Psoas muscle (tissue), 8 donors: ENCODE measurements around the gene CHTOP. TPM values are rescaled to one million over a fixed set of nuclear protein-coding genes. Genes with fewer than 3 reads are reported as not detected.

Experiments
- ATAC-seq, 4 donors: fragments of 200-7000 bp; cut with Tn5 transposase; one replicate each; pipeline ENCODE4 v1.9.1; 2020; ENCODE audit warnings: moderate library complexity in 3 of 4, mild to moderate bottlenecking in 2 of 4
- DNase-seq, 2 donors: peaks; one replicate each; pipeline ENCODE4 v3.0.0-alpha.2; 2020
- H3K27ac ChIP-seq: fragments of 200-600 bp; one replicate; pipeline ENCODE4 v1.8.0; 2022
- H3K27me3 ChIP-seq, 3 donors: fragments of 200-600 bp in 1 of 3; one replicate each; pipeline versions ENCODE4 v1.6.1 to v1.8.0; 2013 to 2022; ENCODE audit warnings: low read length in 2 of 3, mild to moderate bottlenecking in 2 of 3, moderate library complexity in 1 of 3; ENCODE audit not compliant: insufficient read depth in 3 of 3
- H3K36me3 ChIP-seq, 2 donors: fragments of 200-600 bp in 1 of 2; one replicate each; pipeline versions ENCODE4 v1.6.1 to v1.8.0; 2013 to 2022; ENCODE audit warnings: low read depth in 1 of 2, mild to moderate bottlenecking in 1 of 2, moderate library complexity in 1 of 2; ENCODE audit not compliant: insufficient read depth in 1 of 2
- H3K4me1 ChIP-seq: fragments of 200-600 bp; one replicate; pipeline ENCODE4 v1.8.0; 2022
- H3K4me3 ChIP-seq: fragments of 200-600 bp; one replicate; pipeline ENCODE4 v1.8.0; 2022; ENCODE audit warnings: mild to moderate bottlenecking
- H3K9me3 ChIP-seq: fragments of 200-600 bp; one replicate; pipeline ENCODE4 v1.8.0; 2022
- CTCF ChIP-seq: fragments of 200-600 bp; IDR thresholded peaks from one replicate; pipeline ENCODE4 v1.8.0; 2022; ENCODE audit warnings: antibody characterized with exemption
- WGBS, 3 donors: extraction: QIAGEN DNeasy Blood & Tissue Kit; methylation state at CpG; one replicate each; pipeline versions ENCODE4 v1.1.6 to v1.1.7; 2013; 5-methylcytosine and 5-hydroxymethylcytosine counted together
- intact Hi-C, 2 donors: fragments of 100-400 bp; cut with DNase I; formaldehyde crosslinking; loops; one replicate each; pipeline versions ENCODE4 v1.11.0 to v1.14.2; 2022
- polyA plus RNA-seq, 3 donors: library from polyadenylated mRNA; stranded (reverse); fragments of 200-250 nt; gene quantifications; one replicate each; pipeline ENCODE4 v1.2.3, GENCODE V29; 2013
- total RNA-seq, 4 donors: library from RNA; stranded (reverse); fragmentation: NEBNext Ultra II Directional in 2 of 4; extraction: Animal tissue kit (Norgen Biotek cat#: 25700) in 2 of 4; gene quantifications; one replicate each; pipeline versions ENCODE4 v1.2.1 to v1.2.4, GENCODE V29; 2021 to 2023
- donor health status: healthy with polysubstance abuse.
- donor health status: DM: no; HTN: no; CAD: no; lungs with moderate emphysema.
- donor health status: Bipolar disorder and iron deficiency.
- donor health status: healthy.
- donor health status: DM: yes; HTN: yes; CAD: no.
- donor health status: DM: no; HTN: no; CAD: no.
- donor health status: DM: no; HTN: no; CAD: no.
- donor health status: DM: yes; HTN: yes; CAD: no.

Gene CHTOP
- total and polyA plus RNA-seq, 7 donors, result 71.1 to 122 (median 87.7) TPM

GRCh38 chr1:153614189-153614900 is 19.5 kb upstream of the CHTOP start:
- WGBS, 3 donors, result 60 to 81% (median 62%) methylated on average over 2 of the region's 2 CpGs
- H3K36me3 ChIP-seq, result peaks cover 0 to 17% of the 10 kb centered on the region in 2 donors
- H3K4me1 ChIP-seq, result peaks cover 23% of the 10 kb centered on the region
- no peaks in the 10 kb centered on the region for H3K9me3 ChIP-seq
- H3K27ac ChIP-seq, result no peak overlapping the region
- TF ChIP-seq CTCF, result no peak
- no peak for DNase-seq
- no peak for ATAC-seq
- intact Hi-C loops, result no loop called here
- H3K4me3 ChIP-seq, result no peak overlapping the region
- H3K27me3 ChIP-seq, result no peaks in the 10 kb centered on the region

GRCh38 chr1:153614906-153615305 is 19.0 kb upstream of the CHTOP start:
- Histone ChIP-seq H3K9me3 (no peaks in the 10 kb centered on the region), H3K4me1 (peaks cover 18% of the 10 kb centered on the region), H3K27ac (no peak overlapping the region), H3K27me3 (no peaks in the 10 kb centered on the region), H3K36me3 (peaks cover 0 to 23% of the 10 kb centered on the region in 2 donors), H3K4me3 (no peak overlapping the region)
- intact Hi-C loops, result loop anchor here (5.0 kb wide), 1 partner anchor 103 kb away; no protein-coding TSS in a partner anchor
- no peak for DNase-seq
- ATAC-seq, result no peak
- TF ChIP-seq CTCF, result no peak
- WGBS, 3 donors, result 90 to 97% (median 92%) methylated on average over 7 of the region's 7 CpGs

- no peak for TF ChIP-seq CTCF
- Histone ChIP-seq H3K36me3 (peaks cover 0 to 28% of the 10 kb centered on the region in 2 donors), H3K4me1 (peaks cover 14% of the 10 kb centered on the region), H3K27me3 (no peaks in the 10 kb centered on the region), H3K27ac (no peak overlapping the region), H3K9me3 (no peaks in the 10 kb centered on the region), H3K4me3 (no peak overlapping the region)
- no peak for DNase-seq
- ATAC-seq, result no peak
- intact Hi-C loops, result loop anchor here (5.0 kb wide), 1 partner anchor 103 kb away; no protein-coding TSS in a partner anchor
- WGBS, 3 donors, result 94 to 95% (median 94%) methylated on average over 2 of the region's 2 CpGs
These were observed 18.5 kb upstream of the CHTOP start for GRCh38 chr1:153615406-153615805.

- WGBS, 3 donors, result 64 to 80% (median 67%) methylated on average over 9 to 10 of the region's 10 CpGs
These were observed 17.5 kb upstream of the CHTOP start, which contains the start of gene S100A14 for GRCh38 chr1:153616144-153616916. Gene S100A14 (minus strand): TSS chr1:153616325. CDS start chr1:153615858, 467 bp downstream.

More at GRCh38 chr1:153616144-153616916, 17.5 kb upstream of the CHTOP start, which contains the start of gene S100A14:
- no peak for TF ChIP-seq CTCF
- Histone ChIP-seq H3K9me3 (no peaks in the 10 kb centered on the region), H3K27me3 (no peaks in the 10 kb centered on the region), H3K4me1 (peaks cover 8% of the 10 kb centered on the region), H3K36me3 (peaks cover 0 to 32% of the 10 kb centered on the region in 2 donors), H3K27ac (no peak within 1 kb of the TSS), H3K4me3 (no peak within 1 kb of the TSS)
- ATAC-seq (no peak), DNase-seq (peak in 1 of 2 donors; percentile 59)
- intact Hi-C loops, result loop anchor here (2.0 to 5.0 kb wide), 2 partner anchors 44 to 104 kb away; no protein-coding TSS in a partner anchor
